Ascending aorta (tissue), 2 donors: ENCODE measurements around the gene EYA3. TPM values are rescaled to one million over a fixed set of nuclear protein-coding genes. Genes with fewer than 3 reads are reported as not detected.
A peak's percentile ranks its signal among the peaks of the same experiment; 100 is the strongest.

Experiments used
- DNase-seq, 2 donors: peaks; one replicate each; pipeline ENCODE4 v3.0.0-alpha.2; 2019; ENCODE audit warnings: low spot score in 2 of 2
- H3K27ac ChIP-seq, 2 donors: fragments of 200-600 bp; sonication (generic); one replicate each; pipeline ENCODE4 v1.5.1; 2016 to 2017; ENCODE audit warnings: mild to moderate bottlenecking in 1 of 2
- H3K27me3 ChIP-seq: fragments of 200-600 bp; sonication (generic); one replicate; pipeline ENCODE4 v1.5.1; 2017
- H3K36me3 ChIP-seq, 2 donors: fragments of 200-600 bp; sonication (generic); one replicate each; pipeline ENCODE4 v1.5.1; 2016
- H3K4me1 ChIP-seq, 2 donors: fragments of 200-600 bp; sonication (generic); one replicate each; pipeline ENCODE4 v1.5.1; 2016 to 2017; ENCODE audit warnings: mild to moderate bottlenecking in 1 of 2
- H3K4me3 ChIP-seq, 2 donors: fragments of 200-600 bp; sonication (generic); one replicate each; pipeline ENCODE4 v1.5.1; 2016 to 2017; ENCODE audit warnings: mild to moderate bottlenecking in 1 of 2
- H3K9me3 ChIP-seq, 2 donors: fragments of 200-600 bp; sonication (generic); one replicate each; pipeline ENCODE4 v1.5.1; 2016
- CTCF ChIP-seq, 3 experiments: fragments of 200-600 bp in 2 of 3; fragments of 450-650 bp in 1 of 3; sonication (generic) in 2 of 3; IDR thresholded peaks; one replicate each; pipeline ENCODE4 v1.5.1; 2016 to 2019; ENCODE audit warnings: antibody characterized with exemption in 3 of 3, mild to moderate bottlenecking in 1 of 3, moderate library complexity in 1 of 3
- intact Hi-C: fragments of 100-400 bp; cut with DNase I; formaldehyde crosslinking; loops from one replicate; pipeline ENCODE4 v1.15.1; 2023
- total RNA-seq: library from RNA; depleted of rRNA; stranded (reverse); fragments of >200 nt; gene quantifications from one replicate; pipeline ENCODE4 v1.1.0, GENCODE V29; 2016

The EYA3 gene
- total RNA-seq, 1 donor from 2014 or later = 52.6 TPM

GRCh38 chr1:27980216-27980845 is 108.1 kb downstream of the EYA3 start:
- no peak for TF ChIP-seq CTCF (IDR thresholded peaks at IDR 0.05)
- no peak overlapping the region for H3K27ac ChIP-seq
- H3K27me3 ChIP-seq = no peaks in the 10 kb centered on the region
- DNase-seq = no peak
- no peaks in the 10 kb centered on the region for H3K4me1 ChIP-seq
- H3K36me3 ChIP-seq = peaks cover 19 to 34% of the 10 kb centered on the region in 2 donors
- H3K9me3 ChIP-seq = no peaks in the 10 kb centered on the region
- intact Hi-C loops = no loop called here
- no peak overlapping the region for H3K4me3 ChIP-seq

- Histone ChIP-seq H3K4me3 (no peak overlapping the region), H3K36me3 (peaks cover 19 to 30% of the 10 kb centered on the region in 2 donors), H3K27ac (no peak overlapping the region), H3K27me3 (no peaks in the 10 kb centered on the region), H3K4me1 (no peaks in the 10 kb centered on the region), H3K9me3 (no peaks in the 10 kb centered on the region)
- intact Hi-C loops = loop anchor here (1.0 kb wide), 1 partner anchor 122 kb away; no protein-coding TSS in a partner anchor
- DNase-seq = no peak
- no peak for TF ChIP-seq CTCF (IDR thresholded peaks at IDR 0.05)
These were observed 108.6 kb downstream of the EYA3 start for GRCh38 chr1:27979859-27980201.

GRCh38 chr1:27979151-27979858 is 109.1 kb downstream of the EYA3 start:
- Histone ChIP-seq H3K27ac (peak overlapping the region; percentile 45 to 47), H3K36me3 (peaks cover 19 to 34% of the 10 kb centered on the region in 2 donors), H3K4me1 (no peaks in the 10 kb centered on the region), H3K9me3 (no peaks in the 10 kb centered on the region), H3K27me3 (no peaks in the 10 kb centered on the region), H3K4me3 (no peak overlapping the region)
- DNase-seq = no peak
- intact Hi-C loops = loop anchor here (1.0 kb wide), 1 partner anchor 121 kb away; no protein-coding TSS in a partner anchor
- peak; percentile 19 to 45 (median 24) for TF ChIP-seq CTCF (IDR thresholded peaks at IDR 0.05)

- no peak for DNase-seq
- intact Hi-C loops = no loop called here
- Histone ChIP-seq H3K27ac (no peak overlapping the region), H3K36me3 (peaks cover 19 to 43% of the 10 kb centered on the region in 2 donors), H3K4me1 (no peaks in the 10 kb centered on the region), H3K9me3 (no peaks in the 10 kb centered on the region), H3K27me3 (no peaks in the 10 kb centered on the region), H3K4me3 (no peak overlapping the region)
- no peak for TF ChIP-seq CTCF (IDR thresholded peaks at IDR 0.05)
These were observed 114.0 kb downstream of the EYA3 start for GRCh38 chr1:27974417-27974781.

- no peak overlapping the region for H3K27ac ChIP-seq
- no peak for DNase-seq
- intact Hi-C loops = no loop called here
- no peaks in the 10 kb centered on the region for H3K27me3 ChIP-seq
- no peak for TF ChIP-seq CTCF (IDR thresholded peaks at IDR 0.05)
- H3K9me3 ChIP-seq = no peaks in the 10 kb centered on the region
- peaks cover 19 to 43% of the 10 kb centered on the region in 2 donors for H3K36me3 ChIP-seq
- no peaks in the 10 kb centered on the region for H3K4me1 ChIP-seq
- H3K4me3 ChIP-seq = no peak overlapping the region
These were observed 114.5 kb downstream of the EYA3 start for GRCh38 chr1:27973771-27974416.
